ENCODE measurements around the gene SRPX. TPM values are rescaled to one million over a fixed set of nuclear protein-coding genes. Genes with fewer than 3 reads are reported as not detected.

SRPX gene
- total and polyA plus RNA-seq, 4 experiments from 2014 or later = 0.21 TPM; not detected in 3

GRCh38 chrX:38102240-38102639, 118.4 kb downstream of the SRPX start:
- POLR2A ChIA-PET (ENCODE audit: partially characterized antibody) = no interaction called here
- no peaks in the 10 kb centered on the region for H3K4me1 ChIP-seq (ENCODE audit: insufficient read depth, low read length)
- Mint-ChIP-seq H3K27ac (no peak overlapping the region), H3K36me3 (peaks cover 0 to 4% of the 10 kb centered on the region in 2 donors), H3K4me1 (no peaks in the 10 kb centered on the region), H3K9me3 (peaks cover 0 to 14% (median 11%) of the 10 kb centered on the region in 8 donors), H3K27me3 (peaks cover 0 to 3% of the 10 kb centered on the region in 2 donors), H3K4me3 (no peak overlapping the region)
- H3K9me3 ChIP-seq (ENCODE audit: control insufficient read depth in 1 of 2, low read length in 2 of 2) = no peaks in the 10 kb centered on the region
- H3K4me3 ChIP-seq (ENCODE audit: low read length in 2 of 2) = no peak overlapping the region
- no peak overlapping the region for H3K27ac ChIP-seq (ENCODE audit: low read depth, low read length)
- CTCF ChIA-PET (ENCODE audit: partially characterized antibody) = no interaction called here
- no peaks in the 10 kb centered on the region for H3K27me3 ChIP-seq (ENCODE audit: insufficient read depth, low read length)
- intact Hi-C loops (cut with micrococcal nuclease) = no loop called here
- H3K36me3 ChIP-seq (ENCODE audit: insufficient read depth, low read length) = no peaks in the 10 kb centered on the region
- DNase-seq = no peak

- Mint-ChIP-seq H3K4me3 (no peak overlapping the region), H3K27ac (no peak overlapping the region), H3K4me1 (peaks cover 0 to 4% (median under 1%) of the 10 kb centered on the region in 4 donors), H3K27me3 (peaks cover 0 to 3% of the 10 kb centered on the region in 2 donors), H3K36me3 (peaks cover 0 to 4% of the 10 kb centered on the region in 2 donors), H3K9me3 (peaks cover 0 to 14% (median 11%) of the 10 kb centered on the region in 8 donors)
- intact Hi-C loops (cut with micrococcal nuclease) = no loop called here
- H3K4me3 ChIP-seq (ENCODE audit: low read length in 2 of 2) = no peak overlapping the region
- no peak overlapping the region for H3K27ac ChIP-seq (ENCODE audit: low read depth, low read length)
- no peaks in the 10 kb centered on the region for H3K9me3 ChIP-seq (ENCODE audit: control insufficient read depth in 1 of 2, low read length in 2 of 2)
- no peaks in the 10 kb centered on the region for H3K36me3 ChIP-seq (ENCODE audit: insufficient read depth, low read length)
- DNase-seq = no peak
- no peaks in the 10 kb centered on the region for H3K27me3 ChIP-seq (ENCODE audit: insufficient read depth, low read length)
- ChIA-PET CTCF (ENCODE audit: partially characterized antibody) (no interaction called here), POLR2A (ENCODE audit: partially characterized antibody) (no interaction called here)
- H3K4me1 ChIP-seq (ENCODE audit: insufficient read depth, low read length) = no peaks in the 10 kb centered on the region
These were observed 121.0 kb downstream of the SRPX start for GRCh38 chrX:38099688-38100087.

Other genes with a start within 250 kb of the SRPX start
- gene SYTL5, start 214.3 kb downstream of the SRPX start, total RNA-seq = not detected
- not detected for gene SYTL5, start 214.3 kb downstream of the SRPX start, polyA plus RNA-seq
- 10 to 100 TPM; 10.2 to 11.7 TPM for gene RPGR, start 106.6 kb upstream of the SRPX start, total RNA-seq
- 1 to 10 TPM; 4.6 to 7.1 TPM for gene RPGR, start 106.6 kb upstream of the SRPX start, polyA plus RNA-seq
- not detected for gene OTC, start 131.7 kb upstream of the SRPX start, total RNA-seq
- gene OTC, start 131.7 kb upstream of the SRPX start, polyA plus RNA-seq = not detected

Data from CD4-positive, alpha-beta memory T cell (primary cell).